ENCODE measurements around the gene PDZRN3.

PDZRN3 gene

DNA sequence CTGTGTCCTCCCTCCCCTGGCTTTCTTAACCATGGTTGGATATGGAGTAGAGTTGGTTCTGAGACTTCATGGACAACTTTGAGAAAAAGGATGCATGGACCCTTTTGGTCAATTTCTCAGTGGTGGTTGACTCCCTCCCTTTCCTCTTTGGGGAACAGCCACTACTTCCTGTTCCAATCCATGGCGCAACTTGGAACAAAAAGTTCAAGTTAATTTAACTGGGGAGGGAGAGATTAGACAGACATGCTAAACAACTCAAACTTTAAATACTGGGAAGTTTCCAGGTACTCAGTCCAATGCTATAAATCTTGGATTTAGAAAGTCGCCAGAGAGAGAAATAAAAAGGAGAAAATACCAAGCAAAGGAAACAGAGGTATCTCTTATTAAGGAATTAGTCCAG, 202.2 kb downstream of the PDZRN3 start:
- no peak for DNase-seq (ENCODE audit: low read depth in 2 of 2)

DNA sequence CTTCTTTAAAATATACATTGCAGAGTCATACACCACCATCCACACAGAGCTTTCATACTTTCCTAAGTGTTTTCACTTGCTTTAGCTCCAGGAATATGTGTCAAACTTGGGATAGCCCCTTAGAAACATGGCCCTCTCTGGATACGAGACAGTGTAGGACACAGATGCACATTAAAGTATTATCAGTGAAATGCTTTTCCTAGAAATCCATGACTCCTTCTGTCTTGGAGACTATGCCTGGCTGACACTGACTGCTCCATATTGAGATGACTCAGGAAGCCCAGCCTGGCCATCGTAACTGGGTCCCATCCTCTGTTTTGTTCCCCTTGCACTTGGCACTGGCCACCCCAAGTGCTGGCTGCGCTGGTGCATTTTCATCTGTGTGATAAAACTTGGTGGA, 204.8 kb downstream of the PDZRN3 start:
- no peak for DNase-seq (ENCODE audit: low read depth in 2 of 2)

DNA sequence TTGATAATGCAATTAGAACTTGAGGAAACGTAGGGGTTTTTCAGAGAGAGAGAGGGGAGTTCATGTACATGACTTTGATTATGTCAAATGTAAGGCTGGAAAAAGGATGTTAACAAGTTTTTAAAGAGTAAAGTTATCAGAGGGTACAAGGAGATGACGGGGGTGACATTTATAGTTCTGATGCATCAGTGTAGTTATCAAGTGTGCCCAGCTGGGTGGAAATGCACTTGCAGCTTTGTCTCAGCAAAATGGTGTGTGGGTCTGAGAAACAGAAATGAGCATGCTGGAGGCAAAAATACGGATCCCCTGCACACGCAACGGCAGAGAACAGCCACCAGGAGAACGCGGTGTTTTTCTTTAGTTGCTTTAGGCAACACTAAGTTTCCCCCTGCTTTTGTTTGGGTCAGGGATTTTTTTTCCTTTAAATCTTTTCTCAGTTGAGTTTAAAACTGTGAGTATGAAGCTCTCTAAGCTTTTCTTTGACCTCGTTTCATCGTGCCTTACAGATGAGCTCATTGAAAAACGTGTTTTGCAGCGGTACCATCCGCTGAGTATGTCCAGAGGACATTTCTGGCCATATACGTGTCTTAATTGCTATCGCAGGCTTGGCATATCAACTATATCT, 205.4 kb downstream of the PDZRN3 start:
- no peak for DNase-seq (ENCODE audit: low read depth in 2 of 2)

DNA sequence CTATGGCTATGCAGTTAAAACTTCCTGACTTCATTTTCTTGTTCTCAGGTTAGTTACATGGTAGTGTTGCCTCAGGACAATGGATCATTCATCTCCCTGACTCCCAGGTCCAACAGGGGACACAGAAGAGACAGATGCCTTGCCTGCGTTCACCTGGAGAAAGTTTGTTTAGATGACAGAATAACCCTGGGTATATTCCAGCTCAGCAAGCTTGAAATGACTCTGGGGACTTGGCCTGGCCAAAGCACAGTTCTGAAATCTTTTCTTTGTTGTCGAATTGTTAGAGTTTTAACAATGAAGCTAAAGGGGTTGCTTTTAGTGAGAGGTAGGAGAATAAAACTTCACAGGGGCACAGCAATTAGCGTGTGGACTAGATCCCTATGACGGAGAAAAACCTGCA, 206.1 kb downstream of the PDZRN3 start:
- no peak for DNase-seq (ENCODE audit: low read depth in 2 of 2)

DNA sequence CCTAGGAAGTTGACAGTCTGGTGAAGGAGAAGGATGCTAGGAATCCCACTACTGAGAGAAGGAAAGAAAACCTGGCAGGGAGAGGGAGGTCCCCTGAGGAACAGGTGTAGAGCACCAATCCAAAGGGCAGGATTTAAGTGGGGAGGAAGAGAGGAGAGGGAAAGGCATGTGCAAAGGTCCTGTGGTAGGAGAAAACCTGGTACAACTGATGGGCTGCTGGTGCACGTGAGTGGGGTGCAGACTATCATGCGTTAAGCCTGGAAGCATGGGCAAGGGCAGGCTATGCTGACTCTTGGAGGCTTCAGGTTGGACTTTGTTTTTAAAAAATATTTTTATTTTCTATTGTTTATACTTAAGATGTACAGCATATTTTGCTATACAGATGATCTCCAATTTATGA, 209.6 kb downstream of the PDZRN3 start:
- no peak for DNase-seq (ENCODE audit: low read depth in 2 of 2)

DNA sequence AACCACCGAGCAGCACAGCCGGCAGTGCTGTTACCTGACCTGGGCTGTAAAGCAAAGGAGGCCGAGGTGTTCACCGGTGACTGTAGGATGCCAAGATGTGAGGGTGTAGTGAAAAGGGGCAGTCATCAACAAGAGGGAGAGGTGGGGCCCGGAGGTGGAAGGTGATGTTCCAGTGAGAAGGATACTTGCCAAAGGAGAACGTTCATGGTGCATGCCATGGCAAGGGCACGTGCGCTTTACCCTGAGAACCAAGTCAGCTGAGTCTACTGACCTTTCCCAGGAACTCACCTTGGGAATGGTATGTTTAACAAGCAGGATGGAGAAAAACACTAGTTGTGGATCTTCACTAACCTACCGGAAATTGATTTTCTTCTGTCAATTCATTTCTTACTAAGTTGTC, 211.1 kb downstream of the PDZRN3 start:
- DNase-seq (ENCODE audit: low read depth in 2 of 2) = no peak

DNA sequence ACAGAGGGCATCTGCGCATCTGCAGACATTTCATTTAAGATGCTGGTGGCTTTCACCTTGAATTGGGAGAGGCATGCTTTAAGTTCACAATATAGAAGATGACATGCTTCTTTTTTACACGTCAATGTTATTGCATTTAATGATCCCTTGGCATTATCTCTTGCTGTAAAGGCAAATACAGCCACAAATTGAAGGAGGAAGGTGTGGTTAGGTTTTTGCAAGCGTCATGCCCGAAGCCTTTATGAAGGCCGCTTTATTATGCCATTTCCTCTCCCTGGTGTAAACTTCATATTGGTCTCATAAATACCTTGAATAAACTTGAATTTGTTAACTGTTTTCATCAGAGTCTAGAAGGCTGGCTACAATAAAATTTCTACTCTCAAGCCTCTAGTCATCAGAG, 212.7 kb downstream of the PDZRN3 start:
- DNase-seq (ENCODE audit: low read depth in 2 of 2) = no peak

DNA sequence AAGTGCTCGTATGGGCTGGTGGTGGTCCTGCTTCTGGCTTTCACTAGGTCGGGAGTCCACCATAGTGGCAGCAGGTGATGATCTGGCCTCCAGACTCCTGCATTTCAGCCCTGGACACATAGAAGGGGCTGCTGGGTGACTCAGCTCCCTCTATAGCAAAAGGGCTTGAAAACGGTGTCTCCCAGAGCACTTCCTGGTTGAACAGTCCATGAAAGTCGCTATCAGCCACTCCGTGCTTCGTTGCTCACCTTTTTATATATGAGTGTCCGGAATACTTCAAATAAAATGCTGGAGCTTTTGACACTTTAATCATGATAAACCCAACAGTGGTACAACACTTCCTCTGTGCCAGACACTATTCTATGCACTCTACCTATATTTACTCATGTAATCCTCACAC, 213.2 kb downstream of the PDZRN3 start:
- no peak for DNase-seq (ENCODE audit: low read depth in 2 of 2)

DNA sequence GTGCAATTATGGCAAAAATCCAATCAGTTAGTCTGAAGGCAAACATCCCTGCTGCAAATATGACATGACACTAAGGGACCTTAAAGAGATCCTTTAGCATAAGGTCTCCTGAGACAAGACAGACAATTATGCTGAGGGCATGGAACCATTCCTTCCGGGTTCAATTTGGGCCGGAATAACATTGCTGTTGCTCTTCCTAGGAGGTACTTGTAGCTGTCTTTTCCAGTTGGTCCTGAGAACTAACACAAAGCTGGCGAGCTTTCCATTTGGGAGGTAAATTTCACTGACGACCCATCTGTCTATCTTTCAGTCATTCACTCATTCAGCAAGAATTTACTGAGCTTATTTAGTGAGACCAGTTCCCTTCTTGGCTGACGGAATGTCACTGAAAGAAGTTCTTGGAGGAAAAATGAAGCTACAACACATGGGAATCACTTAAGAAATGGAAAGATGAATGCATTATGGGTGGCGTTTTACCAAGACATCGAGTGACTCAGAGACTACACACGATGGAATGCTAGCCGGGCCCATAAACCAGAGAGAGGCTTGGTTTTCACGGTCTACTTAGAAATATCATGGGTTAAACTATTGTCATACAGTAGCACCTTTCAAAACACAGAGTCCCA, 215.5 kb downstream of the PDZRN3 start:
- peak; percentile 74 to 81 for DNase-seq (ENCODE audit: low read depth in 2 of 2)

DNA sequence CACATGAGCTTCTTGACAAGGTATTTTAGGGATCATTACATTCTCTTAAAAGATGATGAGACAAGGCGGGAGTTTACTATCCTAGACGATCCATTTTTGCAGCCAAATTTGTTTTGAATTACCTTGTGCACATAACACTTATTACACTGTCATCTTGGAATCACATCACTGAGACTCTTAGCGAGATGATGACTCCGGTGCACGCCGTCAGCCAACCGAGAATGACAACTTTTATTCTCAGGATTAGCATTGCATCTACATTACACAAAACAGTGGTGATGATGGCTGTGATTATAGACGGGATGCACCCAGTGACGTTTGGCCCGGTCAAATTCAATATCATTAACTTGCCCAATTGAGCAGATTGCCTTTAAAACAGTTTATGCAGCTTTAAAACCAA, 216.1 kb downstream of the PDZRN3 start:
- DNase-seq (ENCODE audit: low read depth in 2 of 2) = no peak

DNA sequence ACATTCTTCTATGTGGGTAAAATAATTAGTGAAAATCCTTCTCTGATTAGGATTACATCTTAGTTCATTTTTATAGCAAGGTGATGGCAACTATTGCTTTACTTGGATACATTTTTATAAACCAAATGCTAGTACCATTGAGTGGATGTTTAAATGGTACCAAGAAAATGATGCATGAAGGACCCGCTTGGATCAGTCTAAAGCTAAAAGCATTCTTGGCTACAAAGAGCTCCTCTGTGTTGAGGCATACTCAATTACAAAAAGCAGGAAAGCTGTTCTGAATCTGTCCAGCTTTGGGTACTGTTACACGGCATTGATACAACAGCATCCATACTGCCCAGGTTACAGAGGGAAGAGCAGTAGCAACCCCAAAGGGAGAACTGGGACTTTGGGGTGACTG, 217.2 kb downstream of the PDZRN3 start:
- DNase-seq (ENCODE audit: low read depth in 2 of 2) = no peak

DNA sequence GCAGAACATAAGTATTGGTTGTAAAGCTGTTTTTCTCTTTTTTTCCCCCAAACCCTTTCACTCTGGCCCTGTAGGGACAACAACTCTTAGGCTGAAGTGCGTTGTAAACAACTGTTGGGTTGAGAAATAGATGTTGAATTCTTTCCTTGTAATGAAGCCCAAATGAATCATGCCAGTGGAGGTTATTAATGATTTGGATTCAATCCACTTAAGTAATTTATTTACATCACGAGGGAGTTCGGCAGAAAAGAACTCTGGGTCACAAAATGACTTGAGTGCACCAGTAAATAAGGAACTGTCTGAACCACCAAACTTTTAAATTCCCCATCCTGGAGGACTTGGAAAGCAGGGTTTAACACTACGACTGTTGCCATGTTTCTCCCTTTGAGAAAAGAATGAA, 218.9 kb downstream of the PDZRN3 start:
- no peak for DNase-seq (ENCODE audit: low read depth in 2 of 2)

DNA sequence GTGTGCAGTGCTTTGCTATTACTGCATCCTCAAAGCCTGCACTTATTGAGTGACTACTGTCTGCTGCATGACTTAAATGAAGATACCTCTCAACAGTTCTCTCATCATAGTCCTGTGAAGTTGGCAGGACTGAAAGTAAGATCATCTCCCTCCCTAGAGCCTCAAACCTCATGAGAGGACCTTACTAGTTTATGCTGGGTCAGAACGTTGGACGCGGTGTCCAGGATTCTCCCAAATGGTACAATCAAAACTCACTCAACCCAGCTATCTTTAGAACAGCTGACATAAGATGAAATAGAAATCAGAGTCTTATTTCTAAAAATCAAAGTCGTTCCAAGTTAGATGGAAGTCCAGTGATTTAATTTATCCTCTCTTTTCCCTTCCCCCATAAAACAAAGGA, 219.7 kb downstream of the PDZRN3 start:
- DNase-seq (ENCODE audit: low read depth in 2 of 2) = no peak

DNA sequence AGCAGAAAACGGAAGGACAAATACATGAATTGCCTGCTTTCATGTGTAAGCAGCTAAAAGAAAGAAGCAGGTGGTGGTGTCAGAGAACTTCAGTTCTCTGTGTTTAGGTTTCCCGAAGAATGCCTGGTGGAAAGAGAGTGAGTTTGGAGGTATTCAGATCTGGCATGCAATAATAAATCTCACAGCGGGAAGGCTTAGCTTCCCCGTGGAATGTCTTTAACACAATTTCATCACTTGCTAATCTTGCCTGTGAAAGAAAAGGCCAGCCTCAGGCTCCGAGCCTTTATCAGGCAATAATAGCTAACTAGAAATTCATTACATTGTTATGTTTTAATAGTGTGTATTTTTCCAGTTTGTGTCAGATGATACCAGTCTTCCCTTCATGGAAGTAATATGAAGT, 220.3 kb downstream of the PDZRN3 start:
- DNase-seq (ENCODE audit: low read depth in 2 of 2) = no peak

DNA sequence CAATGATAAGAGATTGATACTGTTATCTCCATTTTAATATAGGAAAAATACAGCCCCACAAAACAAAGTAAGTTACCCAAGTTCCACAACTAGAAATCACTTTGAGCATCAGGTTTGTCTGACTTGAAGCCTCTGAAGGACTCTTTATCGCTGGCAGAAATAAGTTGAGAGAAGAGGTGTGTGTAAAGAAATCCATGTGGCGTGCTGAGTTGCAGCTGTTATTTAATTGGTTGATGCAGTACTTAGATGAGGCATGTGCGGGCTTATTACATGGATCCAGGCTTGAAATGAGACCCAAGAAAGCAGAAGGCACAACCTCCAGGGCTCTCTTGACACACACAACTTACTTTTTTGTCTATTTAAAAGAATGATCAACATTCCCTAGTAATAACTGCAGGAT, 221.3 kb downstream of the PDZRN3 start:
- DNase-seq (ENCODE audit: low read depth in 2 of 2) = no peak

DNA sequence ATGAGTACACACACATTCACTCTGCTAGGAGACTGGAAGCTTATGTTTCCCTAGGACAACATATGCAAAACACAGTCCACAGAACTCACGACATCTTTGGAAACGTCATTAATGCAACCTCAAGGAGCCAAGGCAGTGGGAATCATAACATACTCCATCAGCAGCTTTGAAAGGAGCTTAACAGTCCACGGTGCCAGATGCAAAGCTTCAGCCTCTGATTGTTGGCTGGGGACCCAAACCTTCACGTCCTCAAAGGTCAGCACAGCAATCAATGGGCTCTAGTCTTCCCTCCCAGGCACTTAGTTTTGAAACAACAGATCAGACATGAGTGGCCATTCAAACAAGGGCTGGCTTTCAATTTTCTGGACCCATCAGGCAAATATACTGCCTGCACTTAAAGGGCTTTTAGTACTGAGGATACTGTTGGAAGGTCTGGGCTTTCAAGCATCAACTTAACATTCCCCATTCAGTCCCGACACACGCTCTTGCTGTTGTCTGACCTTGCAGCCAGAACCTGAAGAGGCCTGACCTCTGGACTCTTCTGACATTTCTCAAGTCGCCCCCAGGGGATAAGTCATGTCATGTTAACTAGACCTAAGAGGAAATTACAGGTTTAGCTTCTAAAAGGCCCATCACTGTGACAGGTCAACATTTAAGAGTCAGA, 223.0 kb downstream of the PDZRN3 start:
- DNase-seq (ENCODE audit: low read depth in 2 of 2) = no peak

DNA sequence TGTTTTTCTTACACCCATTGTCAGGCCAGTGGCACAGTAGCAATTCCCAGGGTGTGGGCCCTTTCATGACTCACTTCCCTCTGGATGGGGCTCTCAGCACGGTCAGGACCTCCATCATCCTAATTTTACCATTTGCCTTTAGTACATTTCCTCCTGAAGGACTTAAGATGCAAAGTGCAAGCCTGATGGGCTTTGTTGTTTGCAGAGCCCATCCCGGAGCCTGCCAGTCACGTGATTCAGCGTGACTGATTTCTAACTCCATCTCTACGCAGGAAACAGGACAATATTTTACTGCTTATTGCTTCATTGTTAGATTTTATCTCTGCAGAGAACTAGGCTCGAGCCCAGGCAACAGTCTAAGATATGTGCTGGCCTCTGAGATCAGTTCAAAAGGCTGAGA, 223.7 kb downstream of the PDZRN3 start:
- no peak for DNase-seq (ENCODE audit: low read depth in 2 of 2)

DNA sequence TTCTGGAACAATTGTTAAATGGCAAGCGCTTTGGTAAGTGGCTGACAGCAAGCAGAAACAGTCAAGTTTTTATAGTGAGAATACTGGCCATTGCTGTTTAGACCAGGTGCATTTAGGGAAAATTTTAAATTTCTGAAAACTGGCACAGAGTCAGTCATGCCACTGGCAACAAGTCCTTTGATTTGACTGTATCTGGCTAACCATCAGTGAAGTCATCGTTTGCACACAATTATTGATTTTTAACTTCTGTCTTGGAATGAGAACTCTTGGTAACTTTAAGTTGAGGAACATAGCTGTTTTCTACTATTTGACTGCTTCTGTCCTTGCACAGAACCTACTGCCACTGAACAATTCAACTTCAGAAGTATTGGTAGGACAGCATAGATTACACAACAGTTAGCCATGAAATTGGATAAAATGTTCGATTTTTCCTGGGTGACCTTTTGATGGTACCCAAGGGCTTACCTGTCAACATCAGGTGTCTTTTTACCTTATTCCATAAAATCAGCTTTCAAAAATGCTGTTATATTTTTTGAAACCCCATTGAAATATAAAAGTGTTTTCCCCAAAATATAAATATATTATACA, 225.0 kb downstream of the PDZRN3 start:
- DNase-seq (ENCODE audit: low read depth in 2 of 2) = no peak

DNA sequence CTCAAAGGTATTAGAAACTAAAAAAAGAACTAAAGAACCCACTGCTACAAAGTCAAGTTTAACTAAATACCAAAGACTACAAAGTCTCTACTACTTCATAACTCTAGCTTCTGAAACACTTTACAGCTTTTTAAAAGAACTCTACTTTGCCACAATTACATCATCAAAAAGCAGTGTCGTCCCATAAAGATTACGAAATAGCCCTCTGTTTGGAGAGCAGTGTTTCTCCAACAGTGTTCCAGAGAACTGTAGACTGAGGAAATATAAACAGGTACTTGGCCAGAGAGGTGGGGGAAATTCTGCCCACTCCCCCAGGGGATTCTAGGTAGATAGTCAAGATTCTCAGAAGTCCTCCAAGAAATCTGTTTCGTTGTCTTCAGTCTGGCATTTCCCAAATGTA, 225.6 kb downstream of the PDZRN3 start:
- DNase-seq (ENCODE audit: low read depth in 2 of 2) = no peak

DNA sequence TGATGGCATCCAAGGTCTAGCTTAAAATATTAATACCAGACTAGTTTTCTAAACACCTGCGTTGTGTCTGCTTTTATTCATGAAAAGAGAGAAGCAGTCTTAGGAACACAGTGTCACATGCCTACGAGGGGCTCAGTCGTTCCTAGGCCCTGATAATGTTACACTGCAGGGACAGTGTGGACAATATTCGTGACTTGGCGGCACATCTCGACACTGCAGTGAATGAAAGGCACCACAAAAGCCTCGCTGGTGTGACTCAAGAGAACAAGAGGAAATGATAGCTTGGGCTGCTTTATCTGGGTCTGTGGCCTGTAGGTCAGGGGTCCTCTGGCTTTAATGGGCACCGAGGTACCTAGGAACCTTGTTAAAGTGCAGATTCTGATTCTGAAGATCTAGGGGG, 226.7 kb downstream of the PDZRN3 start:
- no peak for DNase-seq (ENCODE audit: low read depth in 2 of 2)

DNA sequence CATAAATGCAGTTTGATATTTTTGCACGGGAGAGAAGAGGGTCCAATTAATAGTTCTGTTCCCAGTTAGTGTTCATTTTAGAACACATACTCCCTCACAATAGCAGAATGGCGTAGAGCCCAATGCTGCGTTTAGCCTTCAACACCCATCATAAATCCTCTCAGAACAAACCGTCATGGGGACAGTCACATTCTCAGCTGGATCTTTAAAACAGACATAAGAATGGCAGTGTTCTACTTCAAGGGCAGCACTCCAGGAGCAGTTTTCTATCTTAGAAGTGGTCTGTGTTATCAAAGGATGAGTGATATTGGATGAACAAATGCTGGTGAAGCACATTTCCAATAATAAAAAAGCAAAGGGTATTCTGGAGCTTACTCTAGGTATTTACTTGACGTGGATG, 230.5 kb downstream of the PDZRN3 start:
- DNase-seq (ENCODE audit: low read depth in 2 of 2) = no peak

DNA sequence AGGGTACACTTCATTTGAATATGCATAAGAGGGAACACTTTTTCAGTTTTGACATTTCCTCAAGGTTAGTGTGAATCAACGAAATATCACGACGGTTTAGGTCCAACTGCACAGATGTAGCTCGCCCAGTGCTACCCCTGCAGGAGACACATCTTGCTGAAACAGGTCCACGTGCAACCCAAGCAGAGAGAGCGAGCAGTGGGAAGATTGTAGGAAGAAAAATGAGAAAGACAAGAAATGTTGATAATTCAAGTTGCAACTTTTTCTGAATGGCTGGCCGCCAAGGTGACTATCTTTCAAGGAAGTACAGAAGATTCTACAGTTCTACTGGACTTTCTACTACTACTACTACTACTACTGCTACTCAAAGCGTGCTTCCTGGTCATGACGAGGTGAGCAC, 231.7 kb downstream of the PDZRN3 start:
- no peak for DNase-seq (ENCODE audit: low read depth in 2 of 2)

DNA sequence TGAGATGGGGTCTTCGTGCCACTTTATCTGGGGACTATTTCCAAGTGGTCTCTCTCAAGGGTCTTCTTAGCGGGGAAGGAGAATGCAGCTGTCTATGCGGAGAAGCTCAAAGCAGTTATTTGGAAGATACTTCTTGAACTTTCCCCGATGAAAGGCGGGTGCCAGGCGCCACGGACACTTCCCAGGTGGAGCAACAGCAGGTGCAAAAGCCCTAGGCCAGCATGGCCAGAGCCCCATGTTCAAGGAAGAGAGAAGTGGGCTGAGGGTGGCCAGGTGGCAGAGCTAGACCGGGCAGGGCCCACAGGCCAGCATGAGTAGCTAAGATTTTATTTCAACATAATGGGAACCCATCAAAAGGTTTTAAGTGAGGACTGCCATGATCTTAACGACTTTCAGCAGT, 232.8 kb downstream of the PDZRN3 start:
- DNase-seq (ENCODE audit: low read depth in 2 of 2) = no peak
